H1 (cell line): ENCODE results near the gene ZFP3. TPM values are rescaled to one million over a fixed set of nuclear protein-coding genes. Genes with fewer than 3 reads are reported as not detected.

Experiments used
- CTCF ChIA-PET: fragments of 300-600 bp; sonication (Branson Sonifier 250); formaldehyde crosslinking; loops from one replicate; lab custom pipeline; 2021; ENCODE audit not compliant: partially characterized antibody; lab: Charles Lee
- POLR2A ChIA-PET: fragments of 300-600 bp; sonication (Branson Sonifier 250); formaldehyde crosslinking; loops from one replicate; lab custom pipeline; 2021; ENCODE audit warnings: inconsistent platforms; ENCODE audit not compliant: partially characterized antibody; lab: Charles Lee
- DNase-seq, 2 experiments: peaks; one replicate each; pipeline versions ENCODE4 v3.0.0 to v3.0.0-alpha.2; 2010 to 2022; ENCODE audit warnings: low spot score in 2 of 2, low read depth in 1 of 2, mixed read lengths in 1 of 2
- FAIRE-seq: peaks from 2 replicates; lab custom pipeline; 2011; peaks lifted over from hg19 to GRCh38; lab: Jason Lieb, UNC
- H2AFZ ChIP-seq: 2 replicates; pipeline ENCODE4 v1.8.1; 2012; ENCODE audit warnings: low read length, inconsistent platforms
- H2AK5ac ChIP-seq: 2 replicates; pipeline ENCODE4 v1.6.1; 2013; ENCODE audit warnings: low read depth, low read length
- H2BK120ac ChIP-seq: replicated peaks from 2 replicates; pipeline ENCODE3; 2013; ENCODE audit warnings: low read depth, low read length, inconsistent platforms
- H2BK12ac ChIP-seq: 2 replicates; pipeline ENCODE4 v1.6.1; 2013; ENCODE audit warnings: low read depth, low read length
- H2BK15ac ChIP-seq: 2 replicates; pipeline ENCODE4 v1.6.1; 2013; ENCODE audit warnings: low read length
- H2BK20ac ChIP-seq: 2 replicates; pipeline ENCODE4 v1.6.1; 2013; ENCODE audit warnings: low read length
- H2BK5ac ChIP-seq: 2 replicates; pipeline ENCODE4 v1.6.1; 2013; ENCODE audit warnings: low read depth, low read length
- H3K14ac ChIP-seq: 2 replicates; pipeline ENCODE4 v1.6.1; 2013; ENCODE audit warnings: inconsistent platforms; ENCODE audit not compliant: insufficient read length
- H3K18ac ChIP-seq: 2 replicates; pipeline ENCODE4 v1.6.1; 2013; ENCODE audit warnings: low read length; ENCODE audit errors: extremely low read depth
- H3K23ac ChIP-seq: 2 replicates; pipeline ENCODE4 v1.6.1; 2013; ENCODE audit warnings: inconsistent platforms; ENCODE audit not compliant: insufficient read length
- H3K23me2 ChIP-seq: 2 replicates; pipeline ENCODE4 v1.6.1; 2013; ENCODE audit warnings: low read depth, low read length
- H3K27ac ChIP-seq: 2 replicates; pipeline ENCODE4 v1.6.1; 2011; ENCODE audit warnings: low read depth, low read length, inconsistent platforms
- H3K27me3 ChIP-seq, 4 experiments: replicated peaks in 1 of 4; 1 replicate in 1 of 4; 2 replicates in 3 of 4; pipeline versions ENCODE4 v1.6.1 to v1.8.1; 2011 to 2013; ENCODE audit warnings: low read length in 3 of 4, mild to moderate bottlenecking in 3 of 4, inconsistent platforms in 2 of 4, mixed read lengths in 2 of 4, moderate library complexity in 1 of 4; ENCODE audit not compliant: control insufficient read depth in 3 of 4, insufficient read depth in 3 of 4; ENCODE audit errors: extremely low read depth in 1 of 4
- H3K36me3 ChIP-seq, 4 experiments: 2 replicates each; pipeline versions ENCODE4 v1.6.1 to v1.8.1; 2011 to 2013; ENCODE audit warnings: mild to moderate bottlenecking in 4 of 4, low read length in 3 of 4, moderate library complexity in 2 of 4, control low read depth in 1 of 4, inconsistent platforms in 1 of 4; ENCODE audit not compliant: insufficient read depth in 4 of 4, control insufficient read depth in 2 of 4
- H3K4ac ChIP-seq: replicated peaks from 2 replicates; pipeline ENCODE3; 2013; ENCODE audit warnings: low read length, low read depth, mixed read lengths, inconsistent platforms; ENCODE audit not compliant: insufficient read length
- H3K4me1 ChIP-seq, 4 experiments: replicated peaks in 1 of 4; 1 replicate in 1 of 4; 2 replicates in 3 of 4; pipeline versions ENCODE4 v1.6.1 to v1.8.1; 2011 to 2013; ENCODE audit warnings: low read length in 3 of 4, inconsistent platforms in 2 of 4, mixed read lengths in 1 of 4; ENCODE audit not compliant: insufficient read depth in 4 of 4, control insufficient read depth in 3 of 4
- H3K4me2 ChIP-seq, 2 experiments: 2 replicates each; pipeline versions ENCODE4 v1.6.1 to v1.8.1; 2011 to 2013; ENCODE audit warnings: low read depth in 2 of 2, low read length in 2 of 2, control low read depth in 1 of 2, inconsistent platforms in 1 of 2, mild to moderate bottlenecking in 1 of 2; ENCODE audit not compliant: insufficient read depth in 1 of 2
- H3K4me3 ChIP-seq, 4 experiments: fragments of 200-600, 300-600 bp in 1 of 4; sonication (generic), shearing (Covaris generic), sonication (Bioruptor Twin) in 1 of 4; 2 replicates each; pipeline versions ENCODE4 v1.5.1 to v1.8.1; 2011 to 2016; ENCODE audit warnings: low read length in 4 of 4, low read depth in 3 of 4, control low read depth in 2 of 4, inconsistent platforms in 2 of 4, mild to moderate bottlenecking in 2 of 4, mixed read lengths in 1 of 4, moderate library complexity in 1 of 4; ENCODE audit not compliant: insufficient read depth in 2 of 4; ENCODE audit errors: extremely low read depth in 1 of 4
- H3K56ac ChIP-seq: replicated peaks from 2 replicates; pipeline ENCODE3; 2013; ENCODE audit warnings: low read depth, mild to moderate bottlenecking, mixed read lengths, low read length, inconsistent platforms; ENCODE audit not compliant: insufficient read length
- H3K79me1 ChIP-seq: 2 replicates; pipeline ENCODE4 v1.6.1; 2013; ENCODE audit warnings: low read depth, low read length, control low read depth
- H3K79me2 ChIP-seq, 2 experiments: 2 replicates each; pipeline versions ENCODE4 v1.6.1 to v1.8.1; 2012 to 2013; ENCODE audit warnings: low read length in 2 of 2, mild to moderate bottlenecking in 2 of 2, inconsistent platforms in 1 of 2; ENCODE audit not compliant: insufficient read depth in 2 of 2, control insufficient read depth in 1 of 2
- H3K9ac ChIP-seq, 4 experiments: replicated peaks in 1 of 4; 1 replicate in 1 of 4; 2 replicates in 3 of 4; pipeline versions ENCODE4 v1.6.1 to v1.8.1; 2011 to 2013; ENCODE audit warnings: low read depth in 3 of 4, low read length in 3 of 4, control low read depth in 2 of 4, mild to moderate bottlenecking in 2 of 4, moderate library complexity in 2 of 4, inconsistent platforms in 1 of 4; ENCODE audit errors: extremely low read depth in 1 of 4
- H3K9me3 ChIP-seq, 2 experiments: 2 replicates each; pipeline versions ENCODE4 v1.6.1 to v1.8.1; 2012 to 2013; ENCODE audit warnings: mild to moderate bottlenecking in 2 of 2, moderate library complexity in 2 of 2, control low read depth in 1 of 2, inconsistent platforms in 1 of 2, low read depth in 1 of 2, low read length in 1 of 2, mixed read lengths in 1 of 2; ENCODE audit not compliant: insufficient read depth in 2 of 2
- H4K20me1 ChIP-seq, 2 experiments: replicated peaks in 1 of 2; 2 replicates each; pipeline versions ENCODE3 to v1.8.1; 2011 to 2013; ENCODE audit warnings: inconsistent platforms in 2 of 2, low read length in 2 of 2, mild to moderate bottlenecking in 1 of 2; ENCODE audit not compliant: insufficient read depth in 2 of 2, control insufficient read depth in 1 of 2
- H4K5ac ChIP-seq: 2 replicates; pipeline ENCODE4 v1.6.1; 2013; ENCODE audit warnings: low read length, low read depth, mixed read lengths, inconsistent platforms; ENCODE audit not compliant: insufficient read length
- H4K8ac ChIP-seq: 2 replicates; pipeline ENCODE4 v1.8.0; 2013; ENCODE audit warnings: mild to moderate bottlenecking, moderate library complexity, low read length, inconsistent platforms; ENCODE audit not compliant: insufficient read depth; ENCODE audit errors: extremely low read depth
- H4K91ac ChIP-seq: replicated peaks from 2 replicates; pipeline ENCODE3; 2013; ENCODE audit warnings: low read length, mixed read lengths, inconsistent platforms; ENCODE audit not compliant: insufficient read length
- ATF2 ChIP-seq: IDR thresholded peaks from 2 replicates; pipeline ENCODE4 v1.6.1; 2012; ENCODE audit warnings: low read length, inconsistent platforms
- ATF3 ChIP-seq: IDR thresholded peaks from 2 replicates; pipeline ENCODE4 v1.6.1; 2011; ENCODE audit warnings: low read depth, mild to moderate bottlenecking, low read length; ENCODE audit not compliant: insufficient read depth
- HDAC6 ChIP-seq: IDR thresholded peaks from one replicate; pipeline ENCODE4 v1.7.1; 2012; ENCODE audit warnings: low read depth, mild to moderate bottlenecking, inconsistent platforms, low read length, moderate library complexity
- SP2 ChIP-seq: IDR thresholded peaks from 2 replicates; pipeline ENCODE4 v1.6.1; 2012; ENCODE audit warnings: mild to moderate bottlenecking, low read length, inconsistent platforms
- ZNF274 ChIP-seq: IDR thresholded peaks from 2 replicates; pipeline ENCODE4 v1.7.0; 2012; ENCODE audit warnings: low read length, borderline replicate concordance; ENCODE audit errors: extremely low read depth
- WGBS, 2 experiments: shearing (Covaris generic) in 1 of 2; methylation state at CpG; one replicate each; pipeline versions ENCODE4 v1.1.6 to v1.1.7; 2013 to 2015; ENCODE audit warnings: low lambda C conversion rate in 2 of 2, mixed read lengths in 2 of 2, inconsistent platforms in 1 of 2, low coverage in 1 of 2, missing lambda C conversion rate in 1 of 2; ENCODE audit not compliant: insufficient replicate concordance in 2 of 2, insufficient coverage in 1 of 2, insufficient read length in 1 of 2; ENCODE audit errors: extremely low coverage in 1 of 2, missing lambda C conversion rate in 1 of 2; 5-methylcytosine and 5-hydroxymethylcytosine counted together
- polyA plus RNA-seq, 7 experiments: library from polyadenylated mRNA; depleted of rRNA in 3 of 7; stranded (reverse) in 5 of 7; unstranded in 2 of 7; fragments of >200 nt in 5 of 7; fragments of 200-250 nt in 2 of 7; gene quantifications; 1 replicate in 5 of 7; 2 replicates in 1 of 7; 4 replicates in 1 of 7; pipeline versions ENCODE4 v1.2.1 to v1.2.3, GENCODE V29; 2011 to 2013; ENCODE audit warnings: missing spikeins in 2 of 7, mixed read lengths in 2 of 7
- total RNA-seq: library from RNA; stranded (reverse); fragmentation: NEBNext Ultra II Directional; extraction: Animal tissue kit (Norgen Biotek cat#: 25700); gene quantifications from 2 replicates; pipeline ENCODE4 v1.2.1, GENCODE V29; 2021

Gene ZFP3
- total and polyA plus RNA-seq, 2 of the 8 experiments (the other 6 are each of a cell fraction or from before 2014, with no cell fraction given), result 0.15 to 0.44 TPM

GRCh38 chr17:5092218-5093010 lies 14.1 kb downstream of the ZFP3 start:
- 84% methylated on average over 6 of the region's 6 CpGs; no CpG with 5 or more reads in 1 of the 2 experiments for WGBS, 2 experiments
- Histone ChIP-seq H4K5ac (no peak overlapping the region), H3K23me2 (peaks cover 6% of the 10 kb centered on the region; the same call in 1 of the 2 replicates), H2BK120ac (no peak overlapping the region), H4K8ac (no peak overlapping the region), H3K4ac (no peak overlapping the region), H3K27ac (no peak overlapping the region), H3K18ac (no peak overlapping the region), H3K79me2 (no peaks in the 10 kb centered on the region), H3K14ac (no peak overlapping the region), H3K79me1 (no peaks in the 10 kb centered on the region), H2BK12ac (no peak overlapping the region), H3K27me3 (peaks cover 0 to 15% (median 9%) of the 10 kb centered on the region in 4 experiments; a peak in 6 of 7 replicates), H2BK15ac (no peak overlapping the region), H4K20me1 (no peaks in the 10 kb centered on the region), H2BK20ac (no peak overlapping the region), H2AFZ (no peak overlapping the region), H3K4me1 (no peaks in the 10 kb centered on the region), H2BK5ac (no peak overlapping the region), H3K4me2 (no peak overlapping the region), H3K9ac (no peak overlapping the region), H3K36me3 (peaks cover 0 to 6% (median 0%) of the 10 kb centered on the region in 4 experiments; a peak in 2 of 8 replicates), H3K9me3 (peaks cover 54 to 77% of the 10 kb centered on the region in 2 experiments), H2AK5ac (no peak overlapping the region), H3K56ac (no peak overlapping the region), H4K91ac (no peak overlapping the region), H3K23ac (no peak overlapping the region), H3K4me3 (no peak overlapping the region)
- ChIA-PET POLR2A (interaction anchor here (1.0 to 1.8 kb wide), 4 partner anchors 11 to 18 kb away, joined by 3 to 4 read pairs (median 3); partner anchors contain the start of gene ZFP3), CTCF (interaction anchor here (0.6 to 1.5 kb wide), 2 partner anchors 30 to 477 kb away, joined by 3 to 8 read pairs; no protein-coding TSS in a partner anchor)
- TF ChIP-seq ZNF274 (peak; percentile 92), SP2 (no peak), ATF2 (no peak), ATF3 (no peak), HDAC6 (no peak)
- DNase-seq (no peak), FAIRE-seq (no peak)
